ENCODE results near the gene CDCA3. TPM values are rescaled to one million over a fixed set of nuclear protein-coding genes. Genes with fewer than 3 reads are reported as not detected.

The CDCA3 gene
- total and polyA plus RNA-seq, 5 donors, result 0.50 to 1.8 (median 1.2) TPM; not detected in 1

- 85% methylated on average over 20 of the region's 20 CpGs for WGBS
- no peaks in the 10 kb centered on the region for H3K27me3 ChIP-seq (ENCODE audit: control insufficient read depth, insufficient read depth)
- H3K27ac ChIP-seq (ENCODE audit: low read length), result no peak overlapping the region
- DNase-seq, result no peak
- ATAC-seq, result no peak
- intact Hi-C loops (cut with DNase I), result no loop called here
- H3K4me1 ChIP-seq (ENCODE audit: control insufficient read depth, insufficient read depth, low read length), result no peaks in the 10 kb centered on the region
- no peaks in the 10 kb centered on the region for H3K9me3 ChIP-seq (ENCODE audit: control insufficient read depth, low read length)
- no peak overlapping the region for H3K4me3 ChIP-seq (ENCODE audit: low read length)
Measured at GRCh38 chr12:6817662-6818157, 33.4 kb downstream of the CDCA3 start.

GRCh38 chr12:6817098-6817497 lies 34.0 kb downstream of the CDCA3 start:
- Histone ChIP-seq H3K27ac (ENCODE audit: low read length) (no peak overlapping the region), H3K4me3 (ENCODE audit: low read length) (no peak overlapping the region), H3K27me3 (ENCODE audit: control insufficient read depth, insufficient read depth) (no peaks in the 10 kb centered on the region), H3K9me3 (ENCODE audit: control insufficient read depth, low read length) (no peaks in the 10 kb centered on the region), H3K4me1 (ENCODE audit: control insufficient read depth, insufficient read depth, low read length) (no peaks in the 10 kb centered on the region)
- WGBS, result 89% methylated on average over 8 of the region's 8 CpGs
- ATAC-seq (no peak), DNase-seq (no peak)
- intact Hi-C loops (cut with DNase I), result no loop called here

- Histone ChIP-seq H3K9me3 (ENCODE audit: control insufficient read depth, low read length) (no peaks in the 10 kb centered on the region), H3K27me3 (ENCODE audit: control insufficient read depth, insufficient read depth) (no peaks in the 10 kb centered on the region), H3K4me1 (ENCODE audit: control insufficient read depth, insufficient read depth, low read length) (no peaks in the 10 kb centered on the region), H3K4me3 (ENCODE audit: low read length) (no peak overlapping the region), H3K27ac (ENCODE audit: low read length) (no peak overlapping the region)
- DNase-seq, result no peak
- intact Hi-C loops (cut with DNase I), result no loop called here
- ATAC-seq, result no peak
- 54% methylated on average over 3 of the region's 3 CpGs for WGBS
Measured at GRCh38 chr12:6816598-6816997, 34.5 kb downstream of the CDCA3 start.

- Histone ChIP-seq H3K4me1 (ENCODE audit: control insufficient read depth, insufficient read depth, low read length) (no peaks in the 10 kb centered on the region), H3K4me3 (ENCODE audit: low read length) (no peak overlapping the region), H3K27me3 (ENCODE audit: control insufficient read depth, insufficient read depth) (no peaks in the 10 kb centered on the region), H3K9me3 (ENCODE audit: control insufficient read depth, low read length) (no peaks in the 10 kb centered on the region), H3K27ac (ENCODE audit: low read length) (no peak overlapping the region)
- DNase-seq (no peak), ATAC-seq (no peak)
- 59% methylated on average over 4 of the region's 4 CpGs for WGBS
- intact Hi-C loops (cut with DNase I), result no loop called here
Measured at GRCh38 chr12:6813363-6813762, 37.7 kb downstream of the CDCA3 start.

- Histone ChIP-seq H3K27me3 (ENCODE audit: control insufficient read depth, insufficient read depth) (no peaks in the 10 kb centered on the region), H3K4me3 (ENCODE audit: low read length) (no peak overlapping the region), H3K9me3 (ENCODE audit: control insufficient read depth, low read length) (no peaks in the 10 kb centered on the region), H3K27ac (ENCODE audit: low read length) (no peak overlapping the region), H3K4me1 (ENCODE audit: control insufficient read depth, insufficient read depth, low read length) (no peaks in the 10 kb centered on the region)
- ATAC-seq (no peak), DNase-seq (no peak)
- intact Hi-C loops (cut with DNase I), result no loop called here
- 66% methylated on average over 1 of the region's 1 CpG for WGBS
Measured at GRCh38 chr12:6810758-6811157, 40.3 kb downstream of the CDCA3 start.

- Histone ChIP-seq H3K4me1 (ENCODE audit: control insufficient read depth, insufficient read depth, low read length) (no peaks in the 10 kb centered on the region), H3K27me3 (ENCODE audit: control insufficient read depth, insufficient read depth) (no peaks in the 10 kb centered on the region), H3K4me3 (ENCODE audit: low read length) (no peak overlapping the region), H3K9me3 (ENCODE audit: control insufficient read depth, low read length) (no peaks in the 10 kb centered on the region), H3K27ac (ENCODE audit: low read length) (no peak overlapping the region)
- DNase-seq (no peak), ATAC-seq (no peak)
- WGBS, result 76% methylated on average over 10 of the region's 10 CpGs
- intact Hi-C loops (cut with DNase I), result no loop called here
Measured at GRCh38 chr12:6809056-6809455, 42.0 kb downstream of the CDCA3 start.

- no peaks in the 10 kb centered on the region for H3K9me3 ChIP-seq (ENCODE audit: control insufficient read depth, low read length)
- 82% methylated on average over 1 of the region's 1 CpG for WGBS
- H3K4me3 ChIP-seq (ENCODE audit: low read length), result no peak overlapping the region
- ATAC-seq, result no peak
- intact Hi-C loops (cut with DNase I), result no loop called here
- H3K4me1 ChIP-seq (ENCODE audit: control insufficient read depth, insufficient read depth, low read length), result no peaks in the 10 kb centered on the region
- H3K27me3 ChIP-seq (ENCODE audit: control insufficient read depth, insufficient read depth), result no peaks in the 10 kb centered on the region
- no peak for DNase-seq
- H3K27ac ChIP-seq (ENCODE audit: low read length), result no peak overlapping the region
Measured at GRCh38 chr12:6807170-6807569, 43.9 kb downstream of the CDCA3 start.

- intact Hi-C loops (cut with DNase I), result no loop called here
- WGBS, result 85% methylated on average over 5 of the region's 5 CpGs
- DNase-seq, result no peak
- no peaks in the 10 kb centered on the region for H3K27me3 ChIP-seq (ENCODE audit: control insufficient read depth, insufficient read depth)
- ATAC-seq, result no peak
- no peak overlapping the region for H3K4me3 ChIP-seq (ENCODE audit: low read length)
- no peaks in the 10 kb centered on the region for H3K9me3 ChIP-seq (ENCODE audit: control insufficient read depth, low read length)
- H3K27ac ChIP-seq (ENCODE audit: low read length), result no peak overlapping the region
- H3K4me1 ChIP-seq (ENCODE audit: control insufficient read depth, insufficient read depth, low read length), result no peaks in the 10 kb centered on the region
Measured at GRCh38 chr12:6799147-6799546, 51.9 kb downstream of the CDCA3 start.

Other genes starting within 250 kb of the CDCA3 start
- gene CHD4, start 243.9 kb downstream of the CDCA3 start, total RNA-seq, result 100 to 1,000 TPM; 138 to 165 (median 153) TPM
- 142 TPM for gene CHD4, start 243.9 kb downstream of the CDCA3 start, polyA plus RNA-seq
- 1 to 10 TPM; 1.1 to 2.6 (median 2.0) TPM for gene LPAR5, start 215.3 kb downstream of the CDCA3 start, total RNA-seq
- 0.86 TPM for gene LPAR5, start 215.3 kb downstream of the CDCA3 start, polyA plus RNA-seq
- 1 to 10 TPM; 1.0 to 2.1 (median 1.1) TPM for gene ACRBP, start 203.9 kb downstream of the CDCA3 start, total RNA-seq
- gene ACRBP, start 203.9 kb downstream of the CDCA3 start, polyA plus RNA-seq, result 0.50 TPM
- gene ING4, start 188.2 kb downstream of the CDCA3 start, total RNA-seq, result 10 to 100 TPM; 18.3 to 31.2 (median 30.2) TPM
- gene ING4, start 188.2 kb downstream of the CDCA3 start, polyA plus RNA-seq, result 27.0 TPM
- 10 to 100 TPM; 32.9 to 35.0 (median 33.8) TPM for gene ZNF384, start 161.9 kb downstream of the CDCA3 start, total RNA-seq
- gene ZNF384, start 161.9 kb downstream of the CDCA3 start, polyA plus RNA-seq, result 23.5 TPM
- under 1 TPM in 3 of 4 donors, not detected in 1; 0.29 to 0.99 (median 0.80) TPM for gene PIANP, start 150.5 kb downstream of the CDCA3 start, total RNA-seq
- 0.18 TPM for gene PIANP, start 150.5 kb downstream of the CDCA3 start, polyA plus RNA-seq
- gene COPS7A, start 127.2 kb downstream of the CDCA3 start, total RNA-seq, result 10 to 100 TPM; 60.3 to 71.0 (median 65.9) TPM
- 71.8 TPM for gene COPS7A, start 127.2 kb downstream of the CDCA3 start, polyA plus RNA-seq
- gene MLF2, start 98.1 kb downstream of the CDCA3 start, total RNA-seq, result 100 to 1,000 TPM; 123 to 135 (median 130) TPM
- 146 TPM for gene MLF2, start 98.1 kb downstream of the CDCA3 start, polyA plus RNA-seq
- gene PTMS, start 84.9 kb downstream of the CDCA3 start, total RNA-seq, result 100 to 1,000 TPM; 116 to 161 (median 149) TPM
- 244 TPM for gene PTMS, start 84.9 kb downstream of the CDCA3 start, polyA plus RNA-seq
- 1 to 10 TPM in 2 of 4 donors, under 1 TPM in 2; 0.28 to 1.1 (median 0.76) TPM for gene LAG3, start 78.8 kb downstream of the CDCA3 start, total RNA-seq
- gene LAG3, start 78.8 kb downstream of the CDCA3 start, polyA plus RNA-seq, result 0.57 TPM
- gene CD4, start 61.8 kb downstream of the CDCA3 start, total RNA-seq, result 10 to 100 TPM; 11.4 to 15.4 (median 13.7) TPM
- gene CD4, start 61.8 kb downstream of the CDCA3 start, polyA plus RNA-seq, result 2.5 TPM
- gene GPR162, start 29.5 kb downstream of the CDCA3 start, total RNA-seq, result 10 to 100 TPM in 1 of 4 donors, 1 to 10 TPM in 3; 6.8 to 10.9 (median 8.3) TPM
- gene GPR162, start 29.5 kb downstream of the CDCA3 start, polyA plus RNA-seq, result 6.8 TPM
- gene P3H3, start 22.9 kb downstream of the CDCA3 start, total RNA-seq, result 10 to 100 TPM; 15.8 to 25.6 (median 21.1) TPM
- gene P3H3, start 22.9 kb downstream of the CDCA3 start, polyA plus RNA-seq, result 17.7 TPM
- 1 to 10 TPM; 2.9 to 7.8 (median 4.0) TPM for gene GNB3, start 10.4 kb downstream of the CDCA3 start, total RNA-seq
- gene GNB3, start 10.4 kb downstream of the CDCA3 start, polyA plus RNA-seq, result 3.1 TPM
- 10 to 100 TPM; 59.2 to 74.6 (median 71.0) TPM for gene USP5, start 864 bp upstream of the CDCA3 start, total RNA-seq
- gene USP5, start 864 bp upstream of the CDCA3 start, polyA plus RNA-seq, result 29.4 TPM
- 100 to 1,000 TPM; 707 to 793 (median 721) TPM for gene TPI1, start 16.2 kb upstream of the CDCA3 start, total RNA-seq
- 872 TPM for gene TPI1, start 16.2 kb upstream of the CDCA3 start, polyA plus RNA-seq
- 1 to 10 TPM; 2.5 to 4.2 (median 3.5) TPM for gene SPSB2, start 22.0 kb upstream of the CDCA3 start, total RNA-seq
- gene SPSB2, start 22.0 kb upstream of the CDCA3 start, polyA plus RNA-seq, result 4.6 TPM
- gene LRRC23, start 53.5 kb upstream of the CDCA3 start, total RNA-seq, result 10 to 100 TPM; 11.4 to 13.9 (median 12.1) TPM
- gene LRRC23, start 53.5 kb upstream of the CDCA3 start, polyA plus RNA-seq, result 15.0 TPM
- 10 to 100 TPM; 29.6 to 42.1 (median 35.8) TPM for gene ENO2, start 63.3 kb upstream of the CDCA3 start, total RNA-seq
- gene ENO2, start 63.3 kb upstream of the CDCA3 start, polyA plus RNA-seq, result 17.8 TPM
- gene ATN1, start 76.7 kb upstream of the CDCA3 start, total RNA-seq, result 10 to 100 TPM; 85.3 to 89.3 (median 88.6) TPM
- 70.1 TPM for gene ATN1, start 76.7 kb upstream of the CDCA3 start, polyA plus RNA-seq
- gene RNU7-1, start 92.5 kb upstream of the CDCA3 start, total RNA-seq, result not detected
- gene RNU7-1, start 92.5 kb upstream of the CDCA3 start, polyA plus RNA-seq, result not detected
- 100 to 1,000 TPM; 262 to 339 (median 272) TPM for gene C12orf57, start 92.7 kb upstream of the CDCA3 start, total RNA-seq
- gene C12orf57, start 92.7 kb upstream of the CDCA3 start, polyA plus RNA-seq, result 441 TPM
- gene PTPN6, start 100.1 kb upstream of the CDCA3 start, total RNA-seq, result 10 to 100 TPM in 2 of 4 donors, 1 to 10 TPM in 2; 7.7 to 12.1 (median 9.3) TPM
- gene PTPN6, start 100.1 kb upstream of the CDCA3 start, polyA plus RNA-seq, result 5.9 TPM
- gene PHB2, start 119.4 kb upstream of the CDCA3 start, total RNA-seq, result 100 to 1,000 TPM; 137 to 159 (median 142) TPM
- 127 TPM for gene PHB2, start 119.4 kb upstream of the CDCA3 start, polyA plus RNA-seq
- gene EMG1, start 119.6 kb upstream of the CDCA3 start, total RNA-seq, result 10 to 100 TPM; 33.7 to 40.2 (median 38.1) TPM
- gene EMG1, start 119.6 kb upstream of the CDCA3 start, polyA plus RNA-seq, result 26.0 TPM
- 10 to 100 TPM; 14.0 to 22.2 (median 19.2) TPM for gene LPCAT3, start 167.2 kb upstream of the CDCA3 start, total RNA-seq
- gene LPCAT3, start 167.2 kb upstream of the CDCA3 start, polyA plus RNA-seq, result 17.8 TPM
- 100 to 1,000 TPM; 162 to 288 (median 238) TPM for gene C1S, start 209.4 kb upstream of the CDCA3 start, total RNA-seq
- gene C1S, start 209.4 kb upstream of the CDCA3 start, polyA plus RNA-seq, result 126 TPM
- 100 to 1,000 TPM; 245 to 447 (median 372) TPM for gene C1R, start 241.2 kb upstream of the CDCA3 start, total RNA-seq
- gene C1R, start 241.2 kb upstream of the CDCA3 start, polyA plus RNA-seq, result 201 TPM